ENCODE results near the gene ERF.
A peak's percentile ranks its signal among the peaks of the same experiment; 100 is the strongest.
"Not testable (repeated sequence)": the region's sequence is repeated elsewhere in the genome, so short reads cannot be mapped to it uniquely, and the experiment has no call there.

Gene ERF

DNA sequence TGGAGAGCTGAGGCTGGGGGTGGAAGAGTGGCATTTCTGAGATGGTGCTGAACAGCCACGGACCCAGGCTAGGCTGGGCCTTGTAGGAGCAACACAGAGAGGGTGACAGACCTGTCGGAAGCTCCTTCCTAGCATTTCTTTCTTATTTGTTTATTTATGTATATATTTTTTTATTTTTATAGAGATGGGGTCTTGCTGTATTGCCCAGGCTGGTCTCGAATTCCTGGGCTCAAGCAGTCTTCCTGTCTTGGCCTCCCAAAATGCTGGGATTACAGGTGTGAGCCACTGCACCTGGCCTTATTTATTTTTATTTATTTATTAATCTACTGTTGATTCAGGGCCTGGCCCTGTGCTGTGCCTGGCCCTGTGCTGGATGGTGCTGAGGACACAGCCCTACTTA is 20.6 kb upstream of the ERF start:
- DNase-seq (ENCODE audit: low read depth), result no peak

DNA sequence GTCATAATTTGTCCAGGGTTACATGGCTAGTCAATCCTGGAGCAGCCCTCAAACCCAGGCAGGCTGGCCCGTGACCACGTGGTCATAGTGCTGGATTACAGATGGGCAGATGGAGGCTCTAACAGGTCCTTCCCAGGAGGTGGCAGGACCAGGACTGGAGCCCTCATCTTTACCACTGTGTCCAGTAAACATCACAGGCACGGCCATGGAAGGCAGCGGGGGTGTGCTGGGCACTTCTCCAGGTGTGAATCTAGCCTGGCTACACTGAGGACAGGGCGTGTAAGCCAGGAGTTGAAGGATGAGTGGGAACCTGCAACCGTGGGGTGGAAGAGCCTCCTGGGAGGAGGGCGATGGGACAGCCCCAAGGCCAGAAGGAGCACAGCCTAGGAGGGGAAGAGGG is 20.2 kb upstream of the ERF start:
- no peak for DNase-seq (ENCODE audit: low read depth)

DNA sequence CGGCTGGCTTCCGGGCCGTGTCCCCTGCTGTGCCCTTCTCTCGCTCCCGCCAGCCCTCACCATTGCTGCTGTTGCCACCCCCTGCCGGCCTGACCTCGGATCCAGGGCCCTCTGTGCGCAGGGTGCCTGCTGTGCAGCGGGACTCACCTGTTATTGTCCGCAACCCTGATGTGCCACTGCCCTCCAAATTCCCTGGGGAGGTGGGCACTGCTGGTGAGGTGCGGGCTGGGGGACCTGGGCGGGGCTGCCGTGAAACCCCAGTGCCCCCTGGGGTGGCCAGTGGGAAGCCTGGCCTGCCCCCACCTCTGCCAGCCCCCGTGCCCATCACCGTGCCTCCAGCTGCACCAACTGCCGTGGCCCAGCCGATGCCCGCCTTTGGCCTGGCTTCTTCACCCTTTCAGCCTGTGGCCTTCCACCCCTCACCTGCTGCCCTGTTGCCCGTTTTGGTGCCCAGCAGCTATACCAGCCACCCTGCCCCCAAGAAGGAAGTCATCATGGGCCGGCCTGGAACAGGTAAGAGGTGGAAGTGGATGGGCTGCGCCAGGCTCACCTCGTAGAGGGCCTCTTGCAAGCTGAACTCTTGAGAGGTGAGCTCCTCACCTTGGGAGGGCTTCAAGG is 19.2 kb upstream of the ERF start:
- no peak for DNase-seq (ENCODE audit: low read depth)

- DNase-seq (ENCODE audit: low read depth), result no peak
Observed at GRCh38 chr19:42273407-42274064, 18.6 kb upstream of the ERF start.

DNA sequence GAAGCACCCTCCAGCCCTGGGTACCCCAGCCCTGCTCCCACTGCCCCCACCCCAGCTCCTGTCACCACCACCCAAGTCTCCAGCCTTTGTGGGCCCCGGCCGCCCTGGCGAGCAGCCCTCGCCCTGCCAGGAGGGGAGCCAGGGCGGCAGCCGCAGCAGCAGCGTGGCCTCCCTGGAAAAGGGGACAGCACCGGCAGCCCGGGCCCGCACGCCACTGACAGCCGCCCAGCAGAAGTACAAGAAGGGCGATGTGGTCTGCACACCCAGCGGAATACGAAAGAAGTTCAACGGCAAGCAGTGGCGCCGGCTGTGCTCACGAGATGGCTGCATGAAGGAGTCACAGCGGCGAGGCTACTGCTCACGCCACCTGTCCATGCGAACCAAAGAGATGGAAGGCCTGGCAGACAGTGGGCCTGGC is 18.1 kb upstream of the ERF start:
- DNase-seq (ENCODE audit: low read depth), result no peak

DNA sequence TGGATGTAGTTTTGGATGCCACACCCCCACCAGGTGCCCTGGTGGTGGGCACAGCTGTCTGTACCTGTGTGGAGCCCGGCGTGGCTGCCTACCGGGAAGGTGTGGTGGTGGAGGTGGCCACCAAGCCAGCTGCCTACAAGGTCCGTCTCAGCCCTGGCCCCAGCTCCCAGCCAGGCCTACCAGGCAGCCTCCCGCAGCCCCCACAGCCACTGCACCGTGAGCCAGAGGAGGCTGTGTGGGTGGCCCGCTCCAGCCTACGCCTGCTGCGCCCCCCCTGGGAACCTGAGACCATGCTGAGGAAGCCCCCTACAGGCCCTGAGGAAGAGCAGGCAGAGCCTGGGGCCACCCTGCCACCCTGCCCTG is 17.6 kb upstream of the ERF start:
- no peak for DNase-seq (ENCODE audit: low read depth)

DNA sequence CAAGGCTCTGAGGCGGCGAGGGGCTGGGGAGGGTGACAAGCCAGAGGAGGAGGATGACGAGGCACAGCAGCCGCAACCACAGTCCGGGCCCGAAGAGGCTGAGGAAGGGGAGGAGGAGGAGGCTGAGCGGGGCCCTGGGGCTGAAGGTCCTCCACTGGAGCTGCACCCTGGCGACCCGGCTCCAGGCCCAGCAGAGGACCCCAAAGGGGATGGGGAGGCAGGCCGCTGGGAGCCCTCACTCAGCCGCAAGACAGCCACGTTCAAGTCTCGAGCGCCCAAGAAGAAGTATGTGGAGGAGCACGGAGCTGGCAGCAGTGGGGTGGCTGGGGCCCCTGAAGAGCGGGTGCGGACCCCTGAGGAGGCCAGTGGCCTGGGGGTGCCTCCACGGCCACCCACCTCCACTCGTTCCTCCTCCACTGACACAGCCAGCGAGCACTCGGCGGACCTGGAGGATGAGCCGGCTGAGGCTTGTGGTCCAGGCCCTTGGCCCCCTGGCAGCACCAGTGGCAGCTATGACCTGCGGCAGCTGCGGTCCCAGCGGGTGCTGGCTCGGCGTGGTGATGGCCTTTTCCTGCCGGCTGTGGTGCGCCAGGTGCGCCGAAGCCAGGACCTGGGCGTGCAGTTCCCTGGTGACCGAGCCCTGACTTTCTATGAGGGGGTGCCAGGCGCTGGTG is 17.1 kb upstream of the ERF start:
- DNase-seq (ENCODE audit: low read depth), result no peak

GRCh38 chr19:42271045-42271419 is 16.1 kb upstream of the ERF start:
- DNase-seq (ENCODE audit: low read depth), result no peak

GRCh38 chr19:42270346-42271044 is 15.6 kb upstream of the ERF start:
- peak; percentile 66 for DNase-seq (ENCODE audit: low read depth)

- DNase-seq (ENCODE audit: low read depth), result no peak
Observed at GRCh38 chr19:42269478-42270345, 14.8 kb upstream of the ERF start.

DNA sequence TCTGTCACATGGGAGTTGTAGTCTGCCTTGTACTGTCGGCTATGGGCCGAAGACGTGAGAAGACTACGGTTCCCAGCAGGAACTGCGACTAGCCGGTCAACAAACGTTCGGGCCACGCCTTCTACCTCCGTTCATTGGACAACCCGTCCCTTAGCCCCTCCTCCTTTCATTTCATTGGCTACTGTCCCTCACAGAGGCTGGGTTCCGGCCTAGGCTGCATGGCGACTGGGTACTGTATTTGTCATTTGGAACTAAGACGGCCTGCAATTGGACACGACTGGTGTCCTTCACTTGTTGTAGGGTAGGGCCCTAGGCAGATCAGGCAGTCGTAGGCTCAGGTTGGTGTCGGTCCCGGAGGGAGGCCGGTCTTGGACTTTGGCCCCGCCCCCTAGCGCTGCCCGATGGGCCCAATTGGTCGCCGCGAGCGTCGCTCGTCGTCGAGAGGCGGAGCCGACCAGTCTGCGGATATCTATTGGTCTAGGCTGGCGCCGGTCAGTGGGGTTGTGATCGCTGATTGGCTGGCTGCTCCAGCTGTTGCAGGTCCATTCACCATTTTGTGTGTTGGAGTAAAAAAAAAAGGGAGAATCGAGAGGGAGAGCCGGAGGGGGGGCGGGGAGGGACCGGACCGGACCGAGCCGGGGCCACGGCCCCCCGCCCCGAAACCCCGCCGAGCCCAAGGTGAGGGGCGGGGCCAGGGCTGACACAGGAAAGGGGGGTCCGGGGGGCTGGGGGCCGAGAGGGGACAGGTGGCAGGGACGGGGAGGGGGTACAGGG is 14.0 kb upstream of the ERF start, which contains the start of gene CIC:
Gene CIC, plus strand, starts transcription at position 549 of the 774 bp plus-strand sequence. CDS start 2,532 bp downstream, outside the sequence.
- DNase-seq (ENCODE audit: low read depth), result peak; percentile 100

GRCh38 chr19:42268142-42268703 is 13.3 kb upstream of the ERF start:
- peak; percentile 99 for DNase-seq (ENCODE audit: low read depth)

DNA sequence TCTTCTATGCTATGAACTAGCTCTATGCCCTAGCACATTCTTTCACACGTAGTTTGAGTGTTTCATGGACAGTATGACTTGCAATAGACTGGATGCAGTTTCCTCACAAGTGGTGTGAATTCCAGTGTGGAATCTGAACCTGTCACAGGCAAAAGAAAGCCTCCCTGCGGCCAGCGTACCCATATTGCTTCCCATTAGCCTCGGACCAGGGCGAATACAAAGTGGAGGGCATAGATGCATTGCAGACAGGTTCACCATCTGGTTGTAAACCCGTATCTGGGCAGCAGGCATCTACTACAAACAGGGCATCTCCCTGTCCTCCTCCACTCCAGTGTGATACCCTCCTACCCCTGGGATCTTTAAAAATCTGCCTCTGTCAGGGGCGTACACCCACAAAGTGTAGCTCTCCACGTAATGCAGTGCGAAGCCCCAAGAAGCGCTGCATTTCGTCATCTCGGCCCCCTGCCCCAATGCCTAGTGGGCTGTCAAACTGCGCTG is 12.8 kb upstream of the ERF start:
- DNase-seq (ENCODE audit: low read depth), result peak; percentile 48

GRCh38 chr19:42266928-42267603 is 12.1 kb upstream of the ERF start:
- DNase-seq (ENCODE audit: low read depth), result not testable (repeated sequence)

DNA sequence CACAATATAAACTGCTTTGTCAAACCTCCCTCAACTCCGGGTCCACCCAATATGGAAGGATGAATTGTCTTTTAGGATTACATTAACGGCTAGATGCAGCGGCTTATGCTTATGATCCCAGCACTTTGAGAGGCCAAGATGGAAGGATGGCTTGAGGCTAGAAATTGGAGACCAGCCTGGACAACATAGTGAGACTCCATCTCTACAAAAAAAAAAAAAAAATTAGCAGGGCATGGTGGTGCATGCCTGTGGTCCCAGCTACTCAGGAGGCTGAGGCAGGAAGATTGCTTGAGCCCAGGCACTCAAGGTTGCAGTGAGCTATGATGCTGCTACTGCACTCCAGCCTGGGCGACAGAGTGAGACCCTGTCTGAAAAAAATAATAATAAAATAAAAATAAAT is 11.2 kb upstream of the ERF start:
- DNase-seq (ENCODE audit: low read depth), result not testable (repeated sequence)

- DNase-seq (ENCODE audit: low read depth), result no peak
Observed at GRCh38 chr19:42261763-42262162, 6.8 kb upstream of the ERF start.

DNA sequence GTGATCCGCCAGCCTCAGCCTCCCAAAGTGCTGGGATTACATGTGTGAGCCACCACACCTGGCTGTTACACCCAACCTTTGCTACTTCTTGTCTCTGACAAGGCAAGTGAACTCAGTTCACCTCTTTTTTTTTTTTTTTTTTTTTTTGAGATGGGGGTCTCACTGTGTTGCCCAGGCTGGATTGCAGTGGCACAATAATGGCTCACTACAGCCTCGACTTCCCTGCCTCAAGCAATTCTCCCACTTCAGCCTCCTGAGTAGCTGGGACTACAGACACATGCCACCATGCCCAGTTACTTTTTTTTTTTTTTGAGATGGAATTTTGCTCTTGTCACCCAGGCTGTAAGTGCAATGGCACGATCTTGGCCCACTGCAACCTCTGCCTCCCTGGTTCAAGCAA is 2.9 kb upstream of the ERF start:
- not testable (repeated sequence) for DNase-seq (ENCODE audit: low read depth)

DNA sequence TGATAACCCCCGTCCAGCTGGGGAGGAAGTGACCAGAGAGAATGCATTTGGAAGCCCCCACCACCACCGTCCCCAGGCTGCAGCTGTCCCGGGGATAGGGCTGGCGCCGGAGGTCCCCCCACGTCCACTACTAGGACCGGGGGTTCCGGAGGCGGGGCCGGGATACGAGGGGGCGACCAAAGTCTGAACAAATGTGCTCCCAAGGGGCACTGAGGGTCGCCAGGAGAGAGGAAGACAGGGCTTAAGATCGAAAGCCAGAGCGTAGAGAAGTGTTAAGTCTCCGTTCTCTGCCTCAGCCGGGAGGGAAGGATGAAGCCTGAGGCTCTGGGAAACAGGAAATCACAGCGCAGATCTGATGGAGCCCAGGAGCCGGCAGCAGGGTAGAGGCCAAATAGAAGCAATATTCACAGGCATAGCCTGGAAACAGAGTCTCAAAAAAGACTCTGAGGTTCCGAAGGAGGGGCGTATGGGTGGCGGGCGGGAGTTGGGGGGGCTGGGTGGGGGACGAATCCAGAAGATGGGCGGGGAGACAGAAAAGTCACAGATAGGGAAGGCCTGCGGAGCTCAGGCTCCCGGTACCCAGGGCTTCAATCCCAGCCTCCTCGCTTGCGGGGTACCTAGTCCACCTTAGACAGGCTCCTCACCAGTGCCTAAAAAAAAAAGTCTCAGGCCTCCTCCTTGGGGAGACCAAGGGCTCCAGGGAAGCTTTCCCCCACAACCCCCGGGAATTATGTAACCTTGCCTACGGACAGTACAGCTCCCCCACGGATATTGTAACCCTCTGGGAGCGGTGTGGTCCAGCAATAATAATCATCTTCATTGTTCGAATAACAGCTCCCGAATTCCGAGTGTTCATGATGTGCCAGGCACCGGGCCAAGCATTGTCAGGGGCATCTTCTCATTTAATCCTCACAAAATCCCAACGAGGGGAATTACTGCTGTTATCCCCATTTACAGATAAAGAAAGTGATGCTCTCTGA is 1.1 kb upstream of the ERF start:
- DNase-seq (ENCODE audit: low read depth), result peak; percentile 62

All from iris pigment epithelial cell (primary cell).